HG02571 (cell line): ENCODE data around the gene MRPS12.
A peak's percentile ranks its signal among the peaks of the same experiment; 100 is the strongest.

Experiments
- ATAC-seq: cut with Tn5 transposase; IDR thresholded peaks from one replicate; pipeline ENCODE4 v1.9.1; 2021; ENCODE audit warnings: mild to moderate bottlenecking, moderate library complexity; ENCODE audit not compliant: unreplicated experiment

The MRPS12 gene

GRCh38 chr19:38970664-38971532, 40.2 kb downstream of the MRPS12 start:
- ATAC-seq = no peak

- ATAC-seq = no peak
Observed at GRCh38 chr19:38971672-38972071, 40.9 kb downstream of the MRPS12 start.

GRCh38 chr19:38974624-38975213, 44.0 kb downstream of the MRPS12 start:
- no peak for ATAC-seq

GRCh38 chr19:38975214-38975860, 44.6 kb downstream of the MRPS12 start, which contains the start of gene FBXO17:
FBXO17 (minus strand) TSS chr19:38975742; CDS start chr19:38950319, 25,423 bp downstream.
- no peak for ATAC-seq

- ATAC-seq = no peak
Observed at GRCh38 chr19:38975861-38976271, 45.1 kb downstream of the MRPS12 start.

GRCh38 chr19:38977445-38978325, 46.9 kb downstream of the MRPS12 start:
- ATAC-seq = peak; percentile 55

GRCh38 chr19:38978326-38978689, 47.6 kb downstream of the MRPS12 start:
- no peak for ATAC-seq

- ATAC-seq = no peak
Observed at GRCh38 chr19:38979812-38980211, 49.1 kb downstream of the MRPS12 start.

- no peak for ATAC-seq
Observed at GRCh38 chr19:38980583-38981374, 50.0 kb downstream of the MRPS12 start.
